ENCODE data around the gene SOX8. TPM values are rescaled to one million over a fixed set of nuclear protein-coding genes. Genes with fewer than 3 reads are reported as not detected.

The SOX8 gene
- polyA plus RNA-seq, 1 experiment: 0.04 TPM

GRCh38 chr16:959232-960040, 22.1 kb upstream of the SOX8 start:
- CTCF ChIA-PET: no interaction called here
- TF ChIP-seq CTCF (IDR thresholded peaks at IDR 0.05; ENCODE audit: insufficient read depth, low read depth, low read length): no peak
- POLR2A ChIA-PET: no interaction called here
- H3K4me3 ChIP-seq (ENCODE audit: low read depth, low read length): no peak overlapping the region
- H3K27me3 ChIP-seq (ENCODE audit: control insufficient read depth, insufficient read depth, low read length): no peaks in the 10 kb centered on the region
- DNase-seq (ENCODE audit: low read depth): no peak
- H3K36me3 ChIP-seq (ENCODE audit: control insufficient read depth, insufficient read depth, low read length): no peaks in the 10 kb centered on the region

- DNase-seq (ENCODE audit: low read depth): no peak
- CTCF ChIA-PET: no interaction called here
Measured at GRCh38 chr16:962366-962765, 19.2 kb upstream of the SOX8 start.

GRCh38 chr16:962901-963814, 18.4 kb upstream of the SOX8 start:
- H3K36me3 ChIP-seq (ENCODE audit: control insufficient read depth, insufficient read depth, low read length): peaks cover 2% of the 10 kb centered on the region
- no peaks in the 10 kb centered on the region for H3K27me3 ChIP-seq (ENCODE audit: control insufficient read depth, insufficient read depth, low read length)
- no peak overlapping the region for H3K4me3 ChIP-seq (ENCODE audit: low read depth, low read length)
- ChIA-PET CTCF (interaction anchor here (1.2 to 1.4 kb wide), 3 partner anchors 12 to 94 kb away, joined by 3 read pairs; partner anchors contain the start of gene SOX8), POLR2A (no interaction called here)
- TF ChIP-seq CTCF (IDR thresholded peaks at IDR 0.05; ENCODE audit: insufficient read depth, low read depth, low read length): no peak
- no peak for DNase-seq (ENCODE audit: low read depth)

More at GRCh38 chr16:962366-962765, 19.2 kb upstream of the SOX8 start:
- TF ChIP-seq CTCF (IDR thresholded peaks at IDR 0.05; ENCODE audit: insufficient read depth, low read depth, low read length): no peak
- POLR2A ChIA-PET: no interaction called here
- no peaks in the 10 kb centered on the region; the same call in none of the 2 replicates for H3K36me3 ChIP-seq (ENCODE audit: control insufficient read depth, insufficient read depth, low read length)
- no peaks in the 10 kb centered on the region for H3K27me3 ChIP-seq (ENCODE audit: control insufficient read depth, insufficient read depth, low read length)
- H3K4me3 ChIP-seq (ENCODE audit: low read depth, low read length): no peak overlapping the region

GRCh38 chr16:963913-964312, 17.7 kb upstream of the SOX8 start:
- TF ChIP-seq CTCF (IDR thresholded peaks at IDR 0.05; ENCODE audit: insufficient read depth, low read depth, low read length): no peak
- Histone ChIP-seq H3K27me3 (ENCODE audit: control insufficient read depth, insufficient read depth, low read length) (no peaks in the 10 kb centered on the region), H3K4me3 (ENCODE audit: low read depth, low read length) (peak overlapping the region; percentile 25), H3K36me3 (ENCODE audit: control insufficient read depth, insufficient read depth, low read length) (peaks cover 2% of the 10 kb centered on the region)
- CTCF ChIA-PET: interaction anchor here (1.2 to 1.5 kb wide), 4 partner anchors 12 to 94 kb away, joined by 3 to 5 read pairs (median 3); partner anchors contain the start of gene SOX8
- POLR2A ChIA-PET: interaction anchor here (0.6 kb wide), 1 partner anchor 12 kb away, joined by 3 read pairs; no protein-coding TSS in a partner anchor
- DNase-seq (ENCODE audit: low read depth): no peak
